HepG2 (cell line): ENCODE data around the gene SLC35B2. TPM values are rescaled to one million over a fixed set of nuclear protein-coding genes. Genes with fewer than 3 reads are reported as not detected.

Experiments used
- ARNT2 ChIP-seq: sonication (generic); formaldehyde crosslinking; IDR thresholded peaks from 2 replicates; pipeline ENCODE4 v1.8.0; 2022; ENCODE audit warnings: mild to moderate bottlenecking, low read depth, missing genetic modification reagents, moderate library complexity
- ATF7-NPFF ChIP-seq: sonication (generic); formaldehyde crosslinking; IDR thresholded peaks from 2 replicates; pipeline ENCODE4 v1.8.1; 2023; ENCODE audit warnings: mild to moderate bottlenecking, low read depth, missing genetic modification reagents, moderate library complexity
- CBX1 ChIP-seq: IDR thresholded peaks from one replicate; pipeline ENCODE4 v1.6.1; 2016; ENCODE audit warnings: antibody characterized with exemption, low read depth
- FOXM1 ChIP-seq: sonication (generic); formaldehyde crosslinking; IDR thresholded peaks from 2 replicates; pipeline ENCODE4 v1.5.0; 2020; ENCODE audit warnings: missing genetic modification reagents
- HNF4G ChIP-seq, 2 experiments: sonication (generic) in 1 of 2; formaldehyde crosslinking in 1 of 2; IDR thresholded peaks; 2 replicates each; pipeline versions ENCODE4 v1.4.0 to v1.6.1; 2011 to 2020; ENCODE audit warnings: borderline replicate concordance in 2 of 2, low read depth in 2 of 2, mild to moderate bottlenecking in 2 of 2, low read length in 1 of 2, missing genetic modification reagents in 1 of 2, moderate library complexity in 1 of 2
- HNRNPK ChIP-seq: fragments of 200-400 bp; formaldehyde crosslinking; IDR thresholded peaks from 2 replicates; pipeline ENCODE4 v1.6.1; 2018; ENCODE audit warnings: low read length, low read depth, moderate library complexity, mild to moderate bottlenecking; ENCODE audit not compliant: poor library complexity, severe bottlenecking
- HOXA3 ChIP-seq: sonication (generic); formaldehyde crosslinking; IDR thresholded peaks from 2 replicates; pipeline ENCODE4 v1.5.0; 2020; ENCODE audit warnings: missing genetic modification reagents
- ISL2 ChIP-seq: sonication (generic); formaldehyde crosslinking; IDR thresholded peaks from 2 replicates; pipeline ENCODE4 v1.5.0; 2020; ENCODE audit warnings: missing genetic modification reagents
- KAT8 ChIP-seq: IDR thresholded peaks from 2 replicates; pipeline ENCODE4 v1.6.1; 2016; ENCODE audit warnings: missing genetic modification reagents, missing compliant biosample characterization
- KLF11 ChIP-seq: IDR thresholded peaks from 2 replicates; pipeline ENCODE4 v1.6.1; 2016; ENCODE audit warnings: missing compliant biosample characterization
- MAZ ChIP-seq, 2 experiments: sonication (generic) in 1 of 2; formaldehyde crosslinking in 1 of 2; IDR thresholded peaks; 2 replicates each; pipeline versions ENCODE4 v1.5.0 to v1.6.1; 2012 to 2020; ENCODE audit warnings: low read depth in 2 of 2, mild to moderate bottlenecking in 2 of 2, borderline replicate concordance in 1 of 2, improper control_type of control experiment in 1 of 2, low read length in 1 of 2, missing genetic modification reagents in 1 of 2, moderate library complexity in 1 of 2
- MIER3 ChIP-seq: IDR thresholded peaks from 2 replicates; pipeline ENCODE4 v1.6.1; 2016; ENCODE audit warnings: missing compliant biosample characterization, borderline replicate concordance
- NFIC ChIP-seq: IDR thresholded peaks from 2 replicates; pipeline ENCODE4 v1.6.1; 2012; ENCODE audit warnings: mild to moderate bottlenecking, low read length, inconsistent platforms
- PHF21A ChIP-seq: sonication (generic); formaldehyde crosslinking; IDR thresholded peaks from 2 replicates; pipeline ENCODE4 v1.5.0; 2020; ENCODE audit warnings: mild to moderate bottlenecking, missing genetic modification reagents
- RFX3 ChIP-seq: IDR thresholded peaks from 2 replicates; pipeline ENCODE4 v1.6.1; 2016; ENCODE audit warnings: missing biosample characterization, missing genetic modification reagents
- SOX5 ChIP-seq: IDR thresholded peaks from 2 replicates; pipeline ENCODE4 v1.6.1; 2016; ENCODE audit warnings: borderline replicate concordance
- SPEN ChIP-seq: sonication (generic); formaldehyde crosslinking; IDR thresholded peaks from 2 replicates; pipeline ENCODE4 v1.5.1; 2020; ENCODE audit warnings: low read depth, mild to moderate bottlenecking, missing genetic modification reagents
- TAF1 ChIP-seq: sonication (generic); formaldehyde crosslinking; IDR thresholded peaks from 2 replicates; pipeline ENCODE4 v1.4.0; 2020; ENCODE audit warnings: missing genetic modification reagents
- TEAD3 ChIP-seq: optimal IDR thresholded peaks from 2 replicates; pipeline ENCODE3; 2016; ENCODE audit warnings: borderline replicate concordance
- THAP11 ChIP-seq: IDR thresholded peaks from 2 replicates; pipeline ENCODE4 v1.6.1; 2016; ENCODE audit warnings: missing biosample characterization, missing genetic modification reagents
- ZFAT ChIP-seq: sonication (generic); formaldehyde crosslinking; conservative IDR thresholded peaks from 2 replicates; pipeline ENCODE4 v1.8.1; 2023; ENCODE audit warnings: missing genetic modification reagents, inconsistent platforms
- ZFP36 ChIP-seq: fragments of 150-350 bp; IDR thresholded peaks from 2 replicates; pipeline ENCODE4 v1.6.1; 2018; ENCODE audit warnings: borderline replicate concordance, low read length, low read depth; ENCODE audit not compliant: partially characterized antibody
- ZKSCAN8 ChIP-seq: IDR thresholded peaks from 2 replicates; pipeline ENCODE4 v1.6.1; 2016; ENCODE audit warnings: borderline replicate concordance, missing genetic modification reagents, missing compliant biosample characterization
- ZNF124 ChIP-seq: sonication (generic); formaldehyde crosslinking; IDR thresholded peaks from 2 replicates; pipeline ENCODE4 v1.4.0; 2020; ENCODE audit warnings: missing genetic modification reagents
- ZNF138 ChIP-seq: sonication (generic); formaldehyde crosslinking; IDR thresholded peaks from 2 replicates; pipeline ENCODE4 v1.5.0; 2020; ENCODE audit warnings: mild to moderate bottlenecking, low read depth, missing genetic modification reagents
- ZNF264 ChIP-seq: sonication (generic); formaldehyde crosslinking; IDR thresholded peaks from 2 replicates; pipeline ENCODE4 v1.4.0; 2020; ENCODE audit warnings: missing genetic modification reagents
- ZNF768 ChIP-seq: sonication (generic); formaldehyde crosslinking; IDR thresholded peaks from 2 replicates; pipeline ENCODE4 v1.4.0; 2020; ENCODE audit warnings: missing genetic modification reagents
- polyA plus RNA-seq, 8 experiments: library from polyadenylated mRNA; depleted of rRNA in 3 of 8; stranded (reverse) in 7 of 8; unstranded in 1 of 8; fragments of >200 nt; fragmentation: Illumina TruSeq in 4 of 8; extraction: Trizol in 4 of 8; gene quantifications; 2 replicates each; pipeline versions ENCODE4 v1.2.1 to v1.2.3, GENCODE V29; 2011 to 2016; ENCODE audit warnings: low read depth in 4 of 8, missing spikeins in 1 of 8, mixed read lengths in 1 of 8; ENCODE audit not compliant: insufficient read depth in 1 of 8
- total RNA-seq, 5 experiments: library from RNA; depleted of rRNA; stranded (reverse); fragments of >200 nt; fragmentation: Illumina TruSeq; extraction: Trizol; gene quantifications; 2 replicates each; pipeline ENCODE4 v1.2.3, GENCODE V29; 2016; ENCODE audit warnings: low read depth in 1 of 5

The SLC35B2 gene
- total and polyA plus RNA-seq, 2 of the 13 experiments (the other 11 are each of a cell fraction or from before 2014, with no cell fraction given): 61.1 to 148 TPM

DNA sequence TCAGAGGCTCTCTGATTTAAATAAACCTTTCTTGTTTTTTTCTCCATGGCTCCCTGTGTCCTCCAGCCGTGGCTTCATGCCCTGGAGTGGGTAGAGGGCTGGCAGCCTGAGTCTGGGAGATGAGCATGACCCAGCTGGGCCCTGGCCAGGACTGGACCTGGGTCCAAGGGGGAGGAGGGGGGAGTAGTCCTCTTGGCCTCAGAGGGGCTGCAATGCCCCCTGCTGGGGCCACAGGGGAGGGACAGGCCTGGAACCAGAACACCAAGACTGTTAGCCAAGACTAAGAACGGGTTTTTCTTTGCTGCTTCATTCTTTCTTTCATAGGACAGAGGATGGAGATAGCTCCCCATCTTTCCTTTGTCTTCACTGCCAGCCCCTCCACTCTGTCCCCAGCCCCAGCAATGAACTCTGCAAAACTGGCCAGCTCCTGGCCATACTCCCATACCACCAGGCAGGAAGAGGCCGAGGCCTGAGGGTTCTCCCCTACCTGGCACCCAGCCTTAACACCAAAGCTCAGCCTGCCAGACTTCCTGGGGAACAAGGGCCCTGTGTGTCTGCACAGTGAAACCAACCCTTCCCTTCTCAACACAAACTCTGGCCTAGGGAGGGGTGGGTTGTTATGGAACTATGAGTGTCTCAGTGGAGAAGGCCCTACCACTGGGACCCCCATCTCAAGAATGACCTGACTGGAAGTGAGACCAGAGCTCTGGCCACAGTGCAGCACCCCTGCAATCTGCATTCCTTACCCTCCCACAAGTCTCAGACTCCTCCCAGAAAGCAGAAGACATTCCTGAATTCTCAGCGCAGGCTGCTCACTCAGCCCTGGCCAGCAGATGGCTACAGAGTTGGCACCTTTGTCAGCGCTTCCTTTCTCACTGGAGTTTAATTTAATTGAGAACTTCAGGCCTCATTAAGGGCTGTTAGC lies 23.0 kb downstream of the SLC35B2 start (continued):
- TF ChIP-seq MAZ (IDR thresholded peaks at IDR 0.05; ENCODE audit: borderline replicate concordance, low read depth, low read length) (peak; percentile 94), MAZ (CRISPR knock-in tag; IDR thresholded peaks at IDR 0.05; ENCODE audit: low read depth) (peak; percentile 89), THAP11 (CRISPR knock-in tag) (peak; percentile 53; the same call in 1 of the 2 replicates), ISL2 (CRISPR knock-in tag) (peak; percentile 50; the same call in 1 of the 2 replicates), CBX1 (no peak), ZFP36 (no peak), RFX3 (no peak), ZFAT (CRISPR knock-in tag) (no peak), HOXA3 (CRISPR knock-in tag) (peak; percentile 44; the same call in 1 of the 2 replicates), ZNF124 (CRISPR knock-in tag) (peak; percentile 35; the same call in 1 of the 2 replicates), HNRNPK (no peak), TAF1 (CRISPR knock-in tag) (no peak), ATF7-NPFF (CRISPR knock-in tag) (peak; percentile 72; the same call in 1 of the 2 replicates), MIER3 (CRISPR knock-in tag) (peak; percentile 81; the same call in 1 of the 2 replicates), NFIC (no peak), ARNT2 (peak; percentile 52; the same call in 1 of the 2 replicates), ZNF138 (CRISPR knock-in tag) (0 out of 2 replicates have a peak, but pooled peaks have one; percentile 40), KLF11 (CRISPR knock-in tag) (0 out of 2 replicates have a peak, but pooled peaks have one; percentile 35), ZKSCAN8 (peak; percentile 46; the same call in 1 of the 2 replicates), SPEN (CRISPR knock-in tag) (peak; percentile 76), ZNF768 (peak; percentile 60; the same call in 1 of the 2 replicates), PHF21A (CRISPR knock-in tag) (peak; percentile 43; the same call in 1 of the 2 replicates), KAT8 (CRISPR knock-in tag) (peak; percentile 56; the same call in 1 of the 2 replicates), SOX5 (CRISPR knock-in tag) (peak; percentile 48; the same call in 1 of the 2 replicates), TEAD3 (CRISPR knock-in tag) (no peak), FOXM1 (CRISPR knock-in tag) (no peak), HNF4G (IDR thresholded peaks at IDR 0.05; ENCODE audit: borderline replicate concordance, low read depth, low read length) (peak; percentile 77), HNF4G (CRISPR knock-in tag; IDR thresholded peaks at IDR 0.05; ENCODE audit: borderline replicate concordance, low read depth) (peak; percentile 85), ZNF264 (no peak)
